ENCODE results near the gene UBE3D. TPM values are rescaled to one million over a fixed set of nuclear protein-coding genes. Genes with fewer than 3 reads are reported as not detected.

UBE3D gene
- total RNA-seq, 1 donor from 2014 or later = 7.4 TPM

- Histone ChIP-seq H4K20me1 (ENCODE audit: insufficient read depth, low read length) (no peaks in the 10 kb centered on the region), H3K4me3 (ENCODE audit: insufficient read depth, low read depth, low read length) (no peak overlapping the region), H3K9ac (ENCODE audit: low read length) (no peak overlapping the region), H2AFZ (ENCODE audit: low read depth, low read length) (no peak overlapping the region), H3K79me2 (ENCODE audit: insufficient read depth, low read length) (peaks cover 13% of the 10 kb centered on the region), H3K4me1 (ENCODE audit: insufficient read depth, low read length) (no peaks in the 10 kb centered on the region), H3K27ac (ENCODE audit: low read depth, low read length) (no peak overlapping the region), H3K27me3 (ENCODE audit: insufficient read depth, low read length) (no peaks in the 10 kb centered on the region), H3K36me3 (ENCODE audit: insufficient read depth, low read length) (no peaks in the 10 kb centered on the region), H3K9me3 (ENCODE audit: insufficient read depth, low read depth, low read length) (no peaks in the 10 kb centered on the region), H3K4me2 (ENCODE audit: low read length) (no peak overlapping the region)
- Mint-ChIP-seq H3K36me3 (ENCODE audit: low read depth, unreplicated experiment) (no peaks in the 10 kb centered on the region), H3K4me1 (ENCODE audit: low read depth, unreplicated experiment) (peaks cover 12% of the 10 kb centered on the region), H3K27me3 (ENCODE audit: low read depth, unreplicated experiment) (no peaks in the 10 kb centered on the region), H3K9me3 (ENCODE audit: unreplicated experiment) (no peaks in the 10 kb centered on the region), H3K4me3 (ENCODE audit: unreplicated experiment) (no peak overlapping the region), H3K27ac (ENCODE audit: unreplicated experiment) (no peak overlapping the region)
- no peak for TF ChIP-seq CTCF (IDR thresholded peaks at IDR 0.05; ENCODE audit: insufficient read depth, low read depth, low read length)
- TF ChIP-seq EZH2 (IDR thresholded peaks at IDR 0.05; ENCODE audit: insufficient read depth, low read length) = no peak
- FAIRE-seq (no peak), DNase-seq (ENCODE audit: low read depth) (peak; percentile 58)
These were observed 27.2 kb upstream of the UBE3D start for GRCh38 chr6:83092756-83093399.

- H3K36me3 ChIP-seq (ENCODE audit: insufficient read depth, low read length) = no peaks in the 10 kb centered on the region
- no peak overlapping the region for H3K27ac ChIP-seq (ENCODE audit: low read depth, low read length)
- H3K9me3 ChIP-seq (ENCODE audit: insufficient read depth, low read depth, low read length) = no peaks in the 10 kb centered on the region
- DNase-seq (ENCODE audit: low read depth) = no peak
- no peaks in the 10 kb centered on the region for H3K4me1 ChIP-seq (ENCODE audit: insufficient read depth, low read length)
- H3K4me3 Mint-ChIP-seq (ENCODE audit: unreplicated experiment) = no peak overlapping the region
- H3K79me2 ChIP-seq (ENCODE audit: insufficient read depth, low read length) = no peaks in the 10 kb centered on the region
- peaks cover 2% of the 10 kb centered on the region for H3K4me1 Mint-ChIP-seq (ENCODE audit: low read depth, unreplicated experiment)
- TF ChIP-seq EZH2 (IDR thresholded peaks at IDR 0.05; ENCODE audit: insufficient read depth, low read length) = no peak
- TF ChIP-seq CTCF (IDR thresholded peaks at IDR 0.05; ENCODE audit: insufficient read depth, low read depth, low read length) = no peak
- no peaks in the 10 kb centered on the region for H3K27me3 Mint-ChIP-seq (ENCODE audit: low read depth, unreplicated experiment)
- peaks cover 3% of the 10 kb centered on the region for H3K36me3 Mint-ChIP-seq (ENCODE audit: low read depth, unreplicated experiment)
- peaks cover 3% of the 10 kb centered on the region for H4K20me1 ChIP-seq (ENCODE audit: insufficient read depth, low read length)
- H3K27me3 ChIP-seq (ENCODE audit: insufficient read depth, low read length) = no peaks in the 10 kb centered on the region
- H3K9me3 Mint-ChIP-seq (ENCODE audit: unreplicated experiment) = no peaks in the 10 kb centered on the region
- H3K27ac Mint-ChIP-seq (ENCODE audit: unreplicated experiment) = no peak overlapping the region
- H2AFZ ChIP-seq (ENCODE audit: low read depth, low read length) = no peak overlapping the region
- H3K9ac ChIP-seq (ENCODE audit: low read length) = no peak overlapping the region
- no peak for FAIRE-seq
- no peak overlapping the region for H3K4me2 ChIP-seq (ENCODE audit: low read length)
- H3K4me3 ChIP-seq (ENCODE audit: insufficient read depth, low read depth, low read length) = no peak overlapping the region
These were observed 21.1 kb upstream of the UBE3D start for GRCh38 chr6:83086751-83087150.

- peaks cover 3% of the 10 kb centered on the region for H3K36me3 Mint-ChIP-seq (ENCODE audit: low read depth, unreplicated experiment)
- H3K4me1 ChIP-seq (ENCODE audit: insufficient read depth, low read length) = no peaks in the 10 kb centered on the region
- FAIRE-seq (no peak), DNase-seq (ENCODE audit: low read depth) (no peak)
- H2AFZ ChIP-seq (ENCODE audit: low read depth, low read length) = no peak overlapping the region
- no peak overlapping the region for H3K27ac Mint-ChIP-seq (ENCODE audit: unreplicated experiment)
- H3K4me2 ChIP-seq (ENCODE audit: low read length) = no peak overlapping the region
- H3K9ac ChIP-seq (ENCODE audit: low read length) = no peak overlapping the region
- H3K36me3 ChIP-seq (ENCODE audit: insufficient read depth, low read length) = no peaks in the 10 kb centered on the region
- H3K27ac ChIP-seq (ENCODE audit: low read depth, low read length) = no peak overlapping the region
- H3K27me3 ChIP-seq (ENCODE audit: insufficient read depth, low read length) = no peaks in the 10 kb centered on the region
- H3K4me3 Mint-ChIP-seq (ENCODE audit: unreplicated experiment) = no peak overlapping the region
- peaks cover 8% of the 10 kb centered on the region for H3K79me2 ChIP-seq (ENCODE audit: insufficient read depth, low read length)
- H3K27me3 Mint-ChIP-seq (ENCODE audit: low read depth, unreplicated experiment) = no peaks in the 10 kb centered on the region
- H3K4me1 Mint-ChIP-seq (ENCODE audit: low read depth, unreplicated experiment) = peaks cover 2% of the 10 kb centered on the region
- peaks cover 4% of the 10 kb centered on the region for H4K20me1 ChIP-seq (ENCODE audit: insufficient read depth, low read length)
- H3K9me3 ChIP-seq (ENCODE audit: insufficient read depth, low read depth, low read length) = no peaks in the 10 kb centered on the region
- no peak for TF ChIP-seq EZH2 (IDR thresholded peaks at IDR 0.05; ENCODE audit: insufficient read depth, low read length)
- H3K4me3 ChIP-seq (ENCODE audit: insufficient read depth, low read depth, low read length) = no peak overlapping the region
- H3K9me3 Mint-ChIP-seq (ENCODE audit: unreplicated experiment) = no peaks in the 10 kb centered on the region
These were observed 17.8 kb upstream of the UBE3D start for GRCh38 chr6:83083476-83083875.
